ENCODE measurements around the gene PMEPA1. TPM values are rescaled to one million over a fixed set of nuclear protein-coding genes. Genes with fewer than 3 reads are reported as not detected.

Gene PMEPA1
- total and polyA plus RNA-seq, 7 donors = 3.6 to 23.3 (median 6.5) TPM

DNA sequence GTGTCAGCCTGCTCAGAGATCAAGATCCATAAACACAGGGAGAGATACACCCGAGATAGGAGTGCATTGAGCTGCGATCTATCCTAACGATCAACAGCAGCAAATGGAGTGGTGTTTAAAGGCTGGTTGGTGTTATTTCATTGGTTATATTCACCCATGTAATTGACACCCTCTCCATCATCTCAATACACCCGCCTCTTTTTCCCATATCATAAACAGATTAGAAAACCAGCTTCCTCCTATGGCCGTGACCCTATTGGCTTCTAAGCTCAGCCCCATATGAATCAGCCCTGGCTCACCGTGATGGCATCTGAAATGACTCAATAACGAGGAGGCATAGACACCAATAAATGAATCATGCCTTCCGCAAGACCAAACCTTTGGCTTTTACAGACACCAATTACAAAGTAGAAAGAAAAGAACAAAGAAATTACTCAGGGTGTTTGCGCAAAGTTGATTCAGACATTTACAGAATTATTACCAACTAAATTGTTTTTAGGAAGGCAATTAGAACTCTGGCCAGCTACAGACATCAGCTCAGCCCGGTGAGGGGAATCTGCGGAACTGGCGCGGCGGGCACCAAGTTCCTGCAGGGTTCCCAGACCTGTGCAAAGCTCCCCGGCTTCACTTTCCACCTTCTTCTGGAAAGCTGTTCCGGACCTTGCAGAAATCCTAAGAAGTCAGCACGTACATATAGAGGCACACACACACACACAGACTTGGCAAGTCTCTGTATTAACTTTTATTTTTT lies 11.5 kb downstream of the PMEPA1 start:
- peaks cover 0 to 31% (median 14%) of the 10 kb centered on the region in 4 donors for H3K4me1 ChIP-seq
- no peaks in the 10 kb centered on the region for H3K9me3 ChIP-seq
- no peak overlapping the region for H3K4me3 ChIP-seq
- TF ChIP-seq POLR2AphosphoS5 (IDR thresholded peaks at IDR 0.05) (peak in 2 of 4 donors; percentile 20 to 47), EP300 (IDR thresholded peaks at IDR 0.05) (no peak)
- intact Hi-C loops (cut with DNase I) = no loop called here
- H3K36me3 ChIP-seq = no peaks in the 10 kb centered on the region
- H3K27me3 ChIP-seq = no peaks in the 10 kb centered on the region
- 11 to 58% methylated on average over 17 of the region's 17 CpGs for WGBS, 2 donors
- DNase-seq = no peak
- H3K27ac ChIP-seq = peak overlapping the region in 1 of 4 donors; percentile 27

DNA sequence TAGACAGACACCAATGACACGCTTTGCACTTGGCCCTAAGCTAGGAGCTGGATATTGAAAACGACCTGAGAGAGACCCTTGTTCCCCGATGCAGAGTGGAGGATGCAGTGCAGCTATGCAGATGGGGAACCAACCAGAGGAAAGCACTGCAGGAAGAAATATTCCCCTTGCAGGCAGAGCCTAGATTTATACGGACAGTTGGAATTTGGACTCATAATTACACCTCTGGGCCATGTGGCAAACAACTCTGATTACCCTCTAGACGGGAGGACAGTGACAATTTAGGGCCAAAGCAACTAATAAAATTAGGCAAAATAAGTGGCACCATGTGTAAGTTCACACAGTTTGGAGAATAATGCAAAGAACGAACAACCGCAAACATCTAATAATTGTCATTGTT lies 12.3 kb downstream of the PMEPA1 start:
- no peak for DNase-seq
- Histone ChIP-seq H3K27ac (peak overlapping the region in 1 of 4 donors; percentile 27), H3K4me3 (no peak overlapping the region), H3K4me1 (peaks cover 0 to 38% (median 14%) of the 10 kb centered on the region in 4 donors), H3K36me3 (no peaks in the 10 kb centered on the region), H3K27me3 (no peaks in the 10 kb centered on the region), H3K9me3 (no peaks in the 10 kb centered on the region)
- TF ChIP-seq, protein P1, sequence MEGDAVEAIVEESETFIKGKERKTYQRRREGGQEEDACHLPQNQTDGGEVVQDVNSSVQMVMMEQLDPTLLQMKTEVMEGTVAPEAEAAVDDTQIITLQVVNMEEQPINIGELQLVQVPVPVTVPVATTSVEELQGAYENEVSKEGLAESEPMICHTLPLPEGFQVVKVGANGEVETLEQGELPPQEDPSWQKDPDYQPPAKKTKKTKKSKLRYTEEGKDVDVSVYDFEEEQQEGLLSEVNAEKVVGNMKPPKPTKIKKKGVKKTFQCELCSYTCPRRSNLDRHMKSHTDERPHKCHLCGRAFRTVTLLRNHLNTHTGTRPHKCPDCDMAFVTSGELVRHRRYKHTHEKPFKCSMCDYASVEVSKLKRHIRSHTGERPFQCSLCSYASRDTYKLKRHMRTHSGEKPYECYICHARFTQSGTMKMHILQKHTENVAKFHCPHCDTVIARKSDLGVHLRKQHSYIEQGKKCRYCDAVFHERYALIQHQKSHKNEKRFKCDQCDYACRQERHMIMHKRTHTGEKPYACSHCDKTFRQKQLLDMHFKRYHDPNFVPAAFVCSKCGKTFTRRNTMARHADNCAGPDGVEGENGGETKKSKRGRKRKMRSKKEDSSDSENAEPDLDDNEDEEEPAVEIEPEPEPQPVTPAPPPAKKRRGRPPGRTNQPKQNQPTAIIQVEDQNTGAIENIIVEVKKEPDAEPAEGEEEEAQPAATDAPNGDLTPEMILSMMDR (IDR thresholded peaks at IDR 0.05) = no peak
- TF ChIP-seq EP300 (IDR thresholded peaks at IDR 0.05) (no peak), POLR2AphosphoS5 (IDR thresholded peaks at IDR 0.05) (no peak), POLR2A (IDR thresholded peaks at IDR 0.05) (no peak)
- 19 to 63% methylated on average over 7 of the region's 7 CpGs for WGBS, 2 donors
- intact Hi-C loops (cut with DNase I) = no loop called here

DNA sequence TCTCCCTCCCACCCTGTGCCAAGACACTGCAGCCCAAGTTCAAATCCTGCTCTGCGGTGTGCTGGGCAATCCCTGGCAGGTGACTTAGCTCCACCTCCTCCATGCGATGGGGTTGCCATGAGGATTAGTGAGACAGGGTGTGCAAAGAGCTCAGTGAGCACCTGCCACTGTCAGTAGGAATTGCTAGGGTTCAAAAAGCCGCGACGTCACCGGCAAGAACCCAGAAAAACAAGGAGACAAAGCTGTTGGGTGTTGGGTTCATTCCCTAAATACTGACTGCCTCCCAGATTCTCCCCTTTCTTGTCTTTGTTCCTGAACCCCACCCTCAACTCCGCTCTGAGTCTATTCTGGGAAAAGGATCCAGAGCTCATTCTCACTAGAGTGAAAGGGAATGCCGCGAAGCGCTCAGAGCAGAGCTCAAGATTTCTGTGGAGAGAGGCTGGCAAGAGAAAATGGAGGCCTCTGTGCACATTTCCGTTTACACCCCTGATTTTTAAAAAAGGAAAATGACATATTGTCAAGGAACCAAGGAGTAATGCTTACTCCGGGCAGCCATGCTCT lies 13.3 kb downstream of the PMEPA1 start:
- DNase-seq = no peak
- Histone ChIP-seq H3K27ac (no peak overlapping the region), H3K27me3 (no peaks in the 10 kb centered on the region), H3K9me3 (no peaks in the 10 kb centered on the region), H3K4me1 (peaks cover 0 to 43% (median 16%) of the 10 kb centered on the region in 4 donors), H3K4me3 (no peak overlapping the region), H3K36me3 (no peaks in the 10 kb centered on the region)
- TF ChIP-seq EP300 (IDR thresholded peaks at IDR 0.05) (no peak), POLR2AphosphoS5 (IDR thresholded peaks at IDR 0.05) (no peak), POLR2A (IDR thresholded peaks at IDR 0.05) (no peak)
- TF ChIP-seq, protein P1 (IDR thresholded peaks at IDR 0.05) = no peak
- intact Hi-C loops (cut with DNase I) = no loop called here
- WGBS, 2 donors = 92 to 93% methylated on average over 12 of the region's 12 CpGs

DNA sequence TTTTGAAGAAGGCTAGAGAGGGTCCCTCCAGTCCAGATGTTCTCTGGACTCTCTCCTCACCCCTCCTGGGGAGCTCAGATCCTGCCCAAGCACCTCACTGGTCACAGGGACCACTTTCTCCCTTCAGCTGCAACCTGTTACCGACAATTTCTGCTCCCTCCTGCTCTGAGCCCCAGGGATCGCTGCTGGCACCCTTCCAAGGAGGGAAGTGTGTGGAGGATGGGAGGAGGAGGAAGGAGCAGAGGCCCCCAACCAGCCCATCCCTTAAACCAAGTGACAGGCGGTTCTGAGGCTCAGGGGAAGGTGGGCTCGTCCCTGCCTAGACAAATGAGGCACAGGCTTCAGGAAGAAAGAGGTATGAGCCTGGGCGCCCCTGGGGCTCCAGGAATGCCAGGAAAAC lies 13.9 kb downstream of the PMEPA1 start:
- TF ChIP-seq, protein P1 (IDR thresholded peaks at IDR 0.05) = no peak
- TF ChIP-seq POLR2AphosphoS5 (IDR thresholded peaks at IDR 0.05) (no peak), EP300 (IDR thresholded peaks at IDR 0.05) (no peak), POLR2A (IDR thresholded peaks at IDR 0.05) (no peak)
- Histone ChIP-seq H3K27ac (no peak overlapping the region), H3K4me1 (peaks cover 0 to 43% (median 16%) of the 10 kb centered on the region in 4 donors), H3K27me3 (no peaks in the 10 kb centered on the region), H3K4me3 (no peak overlapping the region), H3K9me3 (no peaks in the 10 kb centered on the region), H3K36me3 (no peaks in the 10 kb centered on the region)
- DNase-seq = no peak
- intact Hi-C loops (cut with DNase I) = no loop called here
- WGBS, 2 donors = 63 to 67% methylated on average over 5 of the region's 5 CpGs

DNA sequence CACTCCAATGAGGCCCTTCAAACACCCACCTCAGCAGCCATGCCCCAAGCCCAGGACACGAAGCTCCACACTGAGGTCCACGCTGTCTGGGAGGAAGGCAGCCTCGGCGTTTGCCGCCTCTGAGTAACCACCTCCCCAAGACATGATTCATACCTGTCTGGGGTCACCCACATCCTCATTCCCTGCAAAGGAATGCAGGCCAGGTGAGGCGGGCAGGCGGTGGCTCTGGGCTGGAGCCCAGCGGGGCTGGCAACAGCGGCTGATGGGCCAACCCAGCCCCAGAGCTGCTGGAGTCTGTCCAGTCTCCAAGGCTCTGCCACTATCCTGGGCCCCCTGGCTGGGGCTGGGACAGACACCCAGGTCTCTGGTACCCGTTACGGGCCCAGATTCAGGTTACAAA lies 14.8 kb downstream of the PMEPA1 start:
- Histone ChIP-seq H3K4me3 (no peak overlapping the region), H3K27me3 (no peaks in the 10 kb centered on the region), H3K9me3 (no peaks in the 10 kb centered on the region), H3K27ac (no peak overlapping the region), H3K4me1 (peaks cover 0 to 50% (median 16%) of the 10 kb centered on the region in 4 donors), H3K36me3 (no peaks in the 10 kb centered on the region)
- intact Hi-C loops (cut with DNase I) = no loop called here
- no peak for DNase-seq
- 78 to 82% methylated on average over 11 of the region's 11 CpGs for WGBS, 2 donors
- TF ChIP-seq POLR2A (IDR thresholded peaks at IDR 0.05) (no peak), EP300 (IDR thresholded peaks at IDR 0.05) (no peak), POLR2AphosphoS5 (IDR thresholded peaks at IDR 0.05) (no peak)
- TF ChIP-seq, protein P1 (IDR thresholded peaks at IDR 0.05) = no peak
